MCF 10A (cell line): Measurements from ENCODE around the gene FNDC1. TPM values are rescaled to one million over a fixed set of nuclear protein-coding genes. Genes with fewer than 3 reads are reported as not detected.

Source experiments
- BruUV-seq: library from RNA; stranded (reverse); fragments of 400-500 nt; replicated peaks from 2 replicates; lab custom pipeline; 2021; lab: Mats Ljungman, UMichigan
- CTCF ChIA-PET: fragments of 300-600 bp; sonication (Branson Sonifier 250); formaldehyde crosslinking; extraction: SDS; loops from one replicate; lab custom pipeline; 2021; ENCODE audit warnings: antibody characterized with exemption, inconsistent platforms; lab: Yijun Ruan, JAX
- POLR2A ChIA-PET: fragments of 300-600, 350-650 bp; sonication (Branson Sonifier 250); formaldehyde crosslinking; extraction: SDS; loops from one replicate; lab custom pipeline; 2020; ENCODE audit warnings: antibody characterized with exemption, inconsistent platforms; lab: Yijun Ruan, JAX
- DNase-seq: peaks from one replicate; pipeline ENCODE4 v3.0.0-alpha.2; 2018; ENCODE audit not compliant: unreplicated experiment
- H3K27ac Mint-ChIP-seq: one replicate; pipeline ENCODE4 v1.8.0; 2022; ENCODE audit warnings: mild to moderate bottlenecking, low read depth, mixed read lengths; ENCODE audit not compliant: unreplicated experiment
- H3K27me3 Mint-ChIP-seq: one replicate; pipeline ENCODE4 v1.8.0; 2022; ENCODE audit warnings: mixed read lengths; ENCODE audit not compliant: insufficient read depth, unreplicated experiment
- H3K36me3 Mint-ChIP-seq: one replicate; pipeline ENCODE4 v1.8.0; 2022; ENCODE audit warnings: mild to moderate bottlenecking, moderate library complexity, mixed read lengths; ENCODE audit not compliant: insufficient read depth, unreplicated experiment
- H3K4me1 Mint-ChIP-seq: one replicate; pipeline ENCODE4 v1.8.0; 2022; ENCODE audit warnings: mixed read lengths; ENCODE audit not compliant: insufficient read depth, unreplicated experiment
- H3K4me3 Mint-ChIP-seq: one replicate; pipeline ENCODE4 v1.8.0; 2022; ENCODE audit warnings: mild to moderate bottlenecking, moderate library complexity, mixed read lengths; ENCODE audit not compliant: unreplicated experiment
- H3K9me3 Mint-ChIP-seq: one replicate; pipeline ENCODE4 v1.8.0; 2022; ENCODE audit warnings: mixed read lengths; ENCODE audit not compliant: unreplicated experiment
- intact Hi-C: fragments of 100-400 bp; cut with micrococcal nuclease; formaldehyde crosslinking; loops from 2 replicates; pipeline ENCODE4 v1.14.1; 2022
- total RNA-seq: library from RNA; stranded (reverse); gene quantifications from 2 replicates; pipeline ENCODE4 v1.2.3, GENCODE V29; 2022
- TF ChIP-seq, protein P1 (sequence below): fragments of 200-600 bp; IDR thresholded peaks from one replicate; pipeline ENCODE4 v1.8.0; 2022; ENCODE audit warnings: antibody characterized with exemption, mild to moderate bottlenecking; ENCODE audit not compliant: unreplicated experiment

Gene FNDC1
- total RNA-seq, 1 experiment from 2014 or later = not detected

DNA sequence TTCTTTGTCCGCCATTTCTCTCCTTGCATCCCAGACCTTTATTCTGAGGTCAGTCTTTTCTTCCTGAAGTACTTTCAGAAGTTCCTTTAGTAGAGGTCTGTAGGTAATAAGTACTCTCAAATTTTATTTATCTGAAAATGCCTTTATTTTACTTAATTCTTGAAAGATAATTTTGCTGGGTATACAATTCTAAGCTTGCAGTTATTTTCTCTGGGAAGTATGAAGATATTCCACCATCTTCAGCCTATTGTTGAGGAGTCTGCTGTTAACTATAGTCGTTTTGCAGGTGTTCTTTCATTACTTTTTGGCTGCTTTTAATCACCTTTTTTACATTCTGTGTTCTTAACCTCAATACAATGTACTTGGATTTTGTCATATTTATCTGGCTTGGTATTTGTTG is 13.5 kb upstream of the FNDC1 start:
- peaks cover 9% of the 10 kb centered on the region for H3K9me3 Mint-ChIP-seq
- POLR2A ChIA-PET = no interaction called here
- intact Hi-C loops = no loop called here

DNA sequence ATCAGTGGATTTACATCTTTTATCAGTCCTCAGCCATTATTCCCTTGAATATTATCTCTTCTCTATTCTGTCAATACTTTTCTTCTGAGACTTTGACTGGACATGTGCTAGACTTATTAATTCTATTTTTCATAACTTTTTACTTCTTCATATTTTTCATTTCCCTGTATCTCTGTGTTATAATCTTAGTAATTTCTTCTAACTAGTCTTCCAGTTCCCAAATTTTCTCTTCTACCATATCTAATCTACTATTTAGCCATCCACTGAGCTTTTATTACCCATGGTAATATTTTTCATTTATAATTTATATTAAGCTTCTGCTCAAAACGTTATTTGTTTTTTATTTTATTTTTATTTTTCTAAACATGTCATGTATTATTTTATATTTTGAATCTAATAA is 13.1 kb upstream of the FNDC1 start:
- DNase-seq = no peak
- no peak overlapping the region for H3K27ac Mint-ChIP-seq
- no peaks in the 10 kb centered on the region for H3K36me3 Mint-ChIP-seq
- no peaks in the 10 kb centered on the region for H3K27me3 Mint-ChIP-seq
- BruUV-seq = no TSS peak
- ChIA-PET POLR2A (no interaction called here), CTCF (interaction anchor here (0.6 to 1.0 kb wide), 4 partner anchors 21 to 147 kb away, joined by 3 read pairs; no protein-coding TSS in a partner anchor)
- TF ChIP-seq, protein P1, sequence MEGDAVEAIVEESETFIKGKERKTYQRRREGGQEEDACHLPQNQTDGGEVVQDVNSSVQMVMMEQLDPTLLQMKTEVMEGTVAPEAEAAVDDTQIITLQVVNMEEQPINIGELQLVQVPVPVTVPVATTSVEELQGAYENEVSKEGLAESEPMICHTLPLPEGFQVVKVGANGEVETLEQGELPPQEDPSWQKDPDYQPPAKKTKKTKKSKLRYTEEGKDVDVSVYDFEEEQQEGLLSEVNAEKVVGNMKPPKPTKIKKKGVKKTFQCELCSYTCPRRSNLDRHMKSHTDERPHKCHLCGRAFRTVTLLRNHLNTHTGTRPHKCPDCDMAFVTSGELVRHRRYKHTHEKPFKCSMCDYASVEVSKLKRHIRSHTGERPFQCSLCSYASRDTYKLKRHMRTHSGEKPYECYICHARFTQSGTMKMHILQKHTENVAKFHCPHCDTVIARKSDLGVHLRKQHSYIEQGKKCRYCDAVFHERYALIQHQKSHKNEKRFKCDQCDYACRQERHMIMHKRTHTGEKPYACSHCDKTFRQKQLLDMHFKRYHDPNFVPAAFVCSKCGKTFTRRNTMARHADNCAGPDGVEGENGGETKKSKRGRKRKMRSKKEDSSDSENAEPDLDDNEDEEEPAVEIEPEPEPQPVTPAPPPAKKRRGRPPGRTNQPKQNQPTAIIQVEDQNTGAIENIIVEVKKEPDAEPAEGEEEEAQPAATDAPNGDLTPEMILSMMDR = no peak
- H3K4me1 Mint-ChIP-seq = peaks cover 4% of the 10 kb centered on the region
- H3K9me3 Mint-ChIP-seq = peaks cover 9% of the 10 kb centered on the region
- no peak overlapping the region for H3K4me3 Mint-ChIP-seq
- intact Hi-C loops = no loop called here

More for the DNA sequence above, 13.5 kb upstream of the FNDC1 start:
- CTCF ChIA-PET = interaction anchor here (0.9 kb wide), 1 partner anchor 147 kb away, joined by 3 read pairs; no protein-coding TSS in a partner anchor
- H3K4me3 Mint-ChIP-seq = no peak overlapping the region
- TF ChIP-seq, protein P1 = no peak
- no peak for DNase-seq
- no peaks in the 10 kb centered on the region for H3K36me3 Mint-ChIP-seq
- no TSS peak for BruUV-seq
- peaks cover 5% of the 10 kb centered on the region for H3K4me1 Mint-ChIP-seq
- no peak overlapping the region for H3K27ac Mint-ChIP-seq
- no peaks in the 10 kb centered on the region for H3K27me3 Mint-ChIP-seq

DNA sequence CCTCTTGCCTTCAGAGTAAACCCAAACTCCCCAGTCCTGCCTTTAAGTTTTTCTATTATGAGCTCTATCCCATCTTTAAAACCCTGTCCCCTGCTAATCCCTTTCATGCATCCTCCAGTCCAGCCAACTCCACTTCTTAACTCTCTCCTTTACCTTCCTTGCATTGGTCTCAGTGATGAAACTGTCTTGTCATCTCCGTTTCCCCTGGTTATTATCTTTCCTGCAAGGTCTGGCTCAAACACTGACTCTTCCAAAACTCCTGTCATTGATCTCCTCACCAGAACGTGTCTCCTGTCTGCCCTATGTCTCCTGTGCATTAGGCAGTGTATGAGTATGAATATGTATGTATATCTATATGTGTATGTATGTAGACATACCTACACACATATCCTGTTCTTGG is 11.8 kb upstream of the FNDC1 start:
- intact Hi-C loops = no loop called here
- Mint-ChIP-seq H3K4me3 (no peak overlapping the region), H3K27me3 (no peaks in the 10 kb centered on the region), H3K4me1 (no peaks in the 10 kb centered on the region), H3K27ac (no peak overlapping the region), H3K9me3 (peaks cover 18% of the 10 kb centered on the region), H3K36me3 (no peaks in the 10 kb centered on the region)
- no TSS peak for BruUV-seq
- TF ChIP-seq, protein P1 = no peak
- no peak for DNase-seq
- ChIA-PET CTCF (interaction anchor here (1.2 kb wide), 1 partner anchor 95 kb away, joined by 3 read pairs; no protein-coding TSS in a partner anchor), POLR2A (no interaction called here)

DNA sequence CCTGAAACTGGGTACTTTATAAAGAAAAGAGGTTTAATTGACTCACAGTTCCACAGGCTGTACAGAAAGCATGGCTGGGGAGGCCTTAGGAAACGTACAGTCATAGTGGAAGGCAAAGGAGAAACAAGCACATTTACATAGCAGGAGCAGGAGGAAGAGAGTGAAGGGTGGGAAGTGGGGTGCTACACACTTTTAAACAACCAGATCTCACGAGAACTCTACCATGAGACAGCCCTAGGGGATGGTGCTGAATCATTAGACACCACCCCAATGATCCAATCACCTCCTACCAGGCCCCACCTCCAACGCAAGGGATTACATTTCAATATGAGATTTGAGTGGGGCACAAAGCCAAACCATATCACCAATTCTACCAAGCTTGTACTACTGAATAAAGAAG is 7.4 kb upstream of the FNDC1 start:
- H3K9me3 Mint-ChIP-seq = peaks cover 18% of the 10 kb centered on the region
- BruUV-seq = no TSS peak
- H3K36me3 Mint-ChIP-seq = no peaks in the 10 kb centered on the region
- POLR2A ChIA-PET = interaction anchor here (0.6 kb wide), 1 partner anchor 135 kb away, joined by 3 read pairs; no protein-coding TSS in a partner anchor
- no peak overlapping the region for H3K4me3 Mint-ChIP-seq
- CTCF ChIA-PET = interaction anchor here (0.7 to 2.3 kb wide), 5 partner anchors 11 to 493 kb away, joined by 3 to 10 read pairs (median 5); no protein-coding TSS in a partner anchor
- peaks cover 25% of the 10 kb centered on the region for H3K27me3 Mint-ChIP-seq
- no peak for DNase-seq
- intact Hi-C loops = no loop called here
- H3K27ac Mint-ChIP-seq = no peak overlapping the region
- no peaks in the 10 kb centered on the region for H3K4me1 Mint-ChIP-seq
- TF ChIP-seq, protein P1 = no peak
